Measurements from ENCODE around the gene ISM2. TPM values are rescaled to one million over a fixed set of nuclear protein-coding genes. Genes with fewer than 3 reads are reported as not detected.
"Not testable (repeated sequence)": the region's sequence is repeated elsewhere in the genome, so short reads cannot be mapped to it uniquely, and the experiment has no call there.

Gene ISM2
- total RNA-seq: 1 to 10 TPM in 2 of 4 donors, under 1 TPM in 1, not detected in 1; 0.72 to 2.3 (median 1.4) TPM

GRCh38 chr14:77498120-77498979 lies at the start of gene ISM2:
Gene ISM2 (minus strand): TSS chr14:77498816. CDS start chr14:77498793, 23 bp downstream.
- no peak for DNase-seq (ENCODE audit: low spot score)
- ATAC-seq (ENCODE audit: low FRiP score): peak; percentile 86
- no peak for TF ChIP-seq CTCF (IDR thresholded peaks at IDR 0.05)

GRCh38 chr14:77547512-77548180 lies 49.0 kb upstream of the ISM2 start:
- TF ChIP-seq CTCF (IDR thresholded peaks at IDR 0.05): no peak
- ATAC-seq (ENCODE audit: low FRiP score) (no peak), DNase-seq (ENCODE audit: low spot score) (no peak)

DNA sequence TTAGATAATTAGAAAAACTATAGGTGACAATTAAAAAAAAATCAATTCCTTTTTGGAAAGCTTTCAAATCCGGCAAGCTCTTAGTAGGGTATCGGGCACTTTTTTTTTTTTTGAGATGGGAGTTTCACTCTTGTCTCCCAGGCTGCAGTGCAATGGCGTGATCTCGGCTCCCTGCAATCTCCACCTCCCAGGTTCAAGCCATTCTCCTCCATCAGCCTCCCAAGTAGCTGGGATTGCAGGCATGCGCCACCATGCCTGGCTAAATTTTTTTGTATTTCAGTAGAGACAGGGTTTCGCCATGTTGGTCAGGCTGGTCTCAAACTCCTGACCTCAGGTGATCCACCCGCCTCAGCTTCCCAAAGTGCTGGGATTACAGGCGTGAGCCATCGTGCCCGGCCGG lies 46.6 kb upstream of the ISM2 start:
- not testable (repeated sequence) for DNase-seq (ENCODE audit: low spot score); ATAC-seq (ENCODE audit: low FRiP score)

DNA sequence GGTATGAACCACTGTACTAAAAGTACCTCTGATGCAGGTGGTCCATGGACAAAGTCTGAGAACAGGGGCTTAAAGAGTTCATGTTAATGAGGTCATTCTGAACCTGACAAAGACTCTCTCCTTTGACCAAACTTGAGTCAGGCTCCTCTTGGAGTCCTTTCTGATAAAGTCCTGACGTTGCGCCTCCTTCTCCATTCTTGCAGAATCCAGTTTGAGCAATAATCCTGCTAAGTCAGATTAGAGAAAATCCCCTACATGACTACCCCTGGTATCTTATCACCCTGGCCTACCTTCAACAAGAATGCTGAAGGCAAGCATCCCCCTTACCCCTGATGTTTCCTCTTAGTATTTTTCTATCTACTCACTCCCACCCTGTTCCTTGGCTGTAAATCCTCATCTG lies 46.0 kb upstream of the ISM2 start:
- ATAC-seq (ENCODE audit: low FRiP score) (no peak), DNase-seq (ENCODE audit: low spot score) (no peak)
- TF ChIP-seq CTCF (IDR thresholded peaks at IDR 0.05): no peak

DNA sequence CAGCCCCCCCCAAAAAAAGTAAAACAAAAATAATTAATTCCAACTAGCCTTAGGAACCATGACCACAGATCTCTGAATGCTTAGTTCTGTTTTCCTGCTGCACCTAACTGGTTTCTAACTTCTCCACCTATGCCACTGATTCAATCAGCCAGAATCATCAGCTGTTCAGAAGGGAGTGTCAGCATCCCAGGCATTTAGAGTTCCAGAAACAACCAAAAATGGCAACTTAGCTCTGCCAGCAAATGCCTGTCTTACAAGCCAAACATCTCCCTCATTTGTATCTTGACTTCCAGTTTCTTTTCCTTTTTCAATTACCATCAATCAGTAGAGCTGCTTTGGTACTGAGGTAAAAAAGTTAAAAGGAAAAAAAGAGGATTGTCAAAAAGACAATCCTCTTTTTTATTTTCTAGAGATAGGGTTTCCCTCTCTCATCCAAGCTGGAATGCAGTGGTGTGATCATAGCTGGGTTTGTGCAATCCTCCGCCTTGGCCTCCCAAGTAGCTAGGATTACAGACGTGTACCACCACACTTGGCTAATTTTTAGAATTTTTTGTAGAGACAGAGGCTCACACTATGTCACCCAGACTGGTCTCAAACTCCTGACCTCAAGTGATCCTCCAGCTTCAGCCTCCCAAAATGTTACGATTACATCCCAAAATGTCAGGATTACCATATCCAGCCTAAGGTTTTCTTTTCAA lies 45.2 kb upstream of the ISM2 start:
- DNase-seq (ENCODE audit: low spot score) (no peak), ATAC-seq (ENCODE audit: low FRiP score) (peak; percentile 75)
- no peak for TF ChIP-seq CTCF (IDR thresholded peaks at IDR 0.05)

DNA sequence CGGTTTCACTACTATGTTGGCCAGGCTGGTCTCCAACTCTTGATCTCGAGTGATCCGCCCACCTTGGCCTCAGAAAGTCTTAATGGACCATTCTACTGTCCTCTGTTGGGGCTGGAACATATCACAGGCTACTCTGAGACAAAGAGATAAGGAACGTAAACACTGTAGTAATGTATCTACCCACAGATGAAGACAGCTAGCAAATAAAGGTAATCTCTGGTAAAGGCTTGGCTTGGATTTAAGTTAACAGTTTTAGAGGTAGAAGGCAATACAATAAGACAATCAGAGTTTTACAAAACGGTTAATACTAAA lies 44.6 kb upstream of the ISM2 start:
- no peak for TF ChIP-seq CTCF (IDR thresholded peaks at IDR 0.05)
- DNase-seq (ENCODE audit: low spot score) (no peak), ATAC-seq (ENCODE audit: low FRiP score) (no peak)

GRCh38 chr14:77542421-77543239 lies 44.0 kb upstream of the ISM2 start:
- TF ChIP-seq CTCF (IDR thresholded peaks at IDR 0.05): no peak
- ATAC-seq (ENCODE audit: low FRiP score): no peak

More at GRCh38 chr14:77542421-77543239, 44.0 kb upstream of the ISM2 start:
- DNase-seq (ENCODE audit: low spot score): no peak
